Right lung (tissue), 5 donors: ENCODE measurements around the gene RAET1G. TPM values are rescaled to one million over a fixed set of nuclear protein-coding genes. Genes with fewer than 3 reads are reported as not detected.
A peak's percentile ranks its signal among the peaks of the same experiment; 100 is the strongest.
"Not testable (repeated sequence)": the region's sequence is repeated elsewhere in the genome, so short reads cannot be mapped to it uniquely, and the experiment has no call there.

Experiments used
- DNase-seq, 2 donors: peaks; one replicate each; pipeline ENCODE4 v3.0.0-alpha.2; 2013
- polyA plus RNA-seq, 5 donors: library from polyadenylated mRNA; unstranded; fragments of 120-200 nt; gene quantifications; one replicate each; pipeline versions ENCODE4 v1.2.1 to v1.2.3, GENCODE V29; 2013; ENCODE audit warnings: inconsistent platforms in 1 of 5, low replicate concordance in 1 of 5; ENCODE audit not compliant: insufficient read length in 5 of 5, insufficient read depth in 1 of 5

The RAET1G gene
- polyA plus RNA-seq, 5 donors, result 1.6 to 2.4 (median 2.0) TPM

- DNase-seq, result peak; percentile 47 to 61
These were observed 11.6 kb upstream of the RAET1G start for GRCh38 chr6:149934249-149935156.

GRCh38 chr6:149933461-149933860 is 10.5 kb upstream of the RAET1G start:
- DNase-seq, result no peak

- DNase-seq, result no peak
These were observed 10.1 kb upstream of the RAET1G start for GRCh38 chr6:149933036-149933435.

- DNase-seq, result no peak
These were observed 8.6 kb upstream of the RAET1G start for GRCh38 chr6:149931501-149931900.

- no peak for DNase-seq
These were observed 6.5 kb upstream of the RAET1G start for GRCh38 chr6:149929422-149929821.

- not testable (repeated sequence) for DNase-seq
These were observed 4.1 kb upstream of the RAET1G start for GRCh38 chr6:149927025-149927424.

GRCh38 chr6:149925974-149926777 is 3.3 kb upstream of the RAET1G start:
- DNase-seq, result peak; percentile 76 to 82

- DNase-seq, result peak in 1 of 2 donors; percentile 16
These were observed 2.5 kb upstream of the RAET1G start for GRCh38 chr6:149925253-149925973.

- no peak for DNase-seq
These were observed 2.0 kb upstream of the RAET1G start for GRCh38 chr6:149924933-149925252.

GRCh38 chr6:149924206-149924932 is 1.4 kb upstream of the RAET1G start:
- DNase-seq, result no peak

- DNase-seq, result no peak
These were observed 536 bp upstream of the RAET1G start for GRCh38 chr6:149923327-149923986.

GRCh38 chr6:149922091-149922490 is 830 bp downstream of the RAET1G start:
- not testable (repeated sequence) for DNase-seq

- DNase-seq, result no peak
These were observed 1.6 kb downstream of the RAET1G start for GRCh38 chr6:149921361-149921760.

GRCh38 chr6:149919834-149920225 is 3.1 kb downstream of the RAET1G start:
- no peak for DNase-seq

- not testable (repeated sequence) for DNase-seq
These were observed 3.6 kb downstream of the RAET1G start for GRCh38 chr6:149919126-149919833.

- DNase-seq, result no peak
These were observed 4.6 kb downstream of the RAET1G start for GRCh38 chr6:149918151-149918905.

GRCh38 chr6:149917679-149918078 is 5.2 kb downstream of the RAET1G start:
- no peak for DNase-seq

- DNase-seq, result no peak
These were observed 6.7 kb downstream of the RAET1G start for GRCh38 chr6:149915970-149916865.
